Right lobe of liver (tissue), 6 donors: ENCODE results near the gene RUSC2. TPM values are rescaled to one million over a fixed set of nuclear protein-coding genes. Genes with fewer than 3 reads are reported as not detected.
A peak's percentile ranks its signal among the peaks of the same experiment; 100 is the strongest.

Experiments
- ATAC-seq, 4 donors: fragments of 200-7000 bp; cut with Tn5 transposase; one replicate each; pipeline ENCODE4 v1.9.1; 2020; ENCODE audit warnings: mild to moderate bottlenecking in 4 of 4, moderate library complexity in 4 of 4
- DNase-seq, 3 donors: peaks; one replicate each; pipeline ENCODE4 v3.0.0-alpha.2; 2020
- H3K27ac ChIP-seq, 3 donors: fragments of 200-600 bp; one replicate each; pipeline ENCODE4 v1.8.0; 2022
- H3K27me3 ChIP-seq, 2 donors: fragments of 200-600 bp; one replicate each; pipeline ENCODE4 v1.8.0; 2022
- H3K36me3 ChIP-seq, 4 donors: fragments of 200-600 bp; sonication (generic) in 1 of 4; one replicate each; pipeline versions ENCODE4 v1.5.1 to v1.8.0; 2017 to 2022; ENCODE audit warnings: control low read depth in 1 of 4
- H3K4me1 ChIP-seq, 4 donors: fragments of 200-600 bp; sonication (generic) in 1 of 4; one replicate each; pipeline versions ENCODE4 v1.5.1 to v1.8.0; 2017 to 2022; ENCODE audit warnings: control low read depth in 1 of 4
- H3K4me3 ChIP-seq, 3 donors: fragments of 200-600 bp; one replicate each; pipeline ENCODE4 v1.8.0; 2022
- H3K9me3 ChIP-seq, 4 donors: fragments of 200-600 bp; sonication (generic) in 1 of 4; one replicate each; pipeline versions ENCODE4 v1.5.1 to v1.8.0; 2017 to 2022; ENCODE audit warnings: control low read depth in 1 of 4
- CTCF ChIP-seq, 4 donors: fragments of 200-600 bp in 3 of 4; fragments of 450-650 bp in 1 of 4; IDR thresholded peaks; one replicate each; pipeline versions ENCODE4 v1.5.1 to v1.8.0; 2016 to 2022; ENCODE audit warnings: antibody characterized with exemption in 4 of 4, mild to moderate bottlenecking in 2 of 4
- POLR2A ChIP-seq: fragments of 450-650 bp; IDR thresholded peaks from one replicate; pipeline ENCODE4 v1.6.1; 2017; ENCODE audit warnings: antibody characterized with exemption, mild to moderate bottlenecking
- WGBS: methylation state at CpG from one replicate; pipeline ENCODE4 v1.1.6; 2018; ENCODE audit warnings: low coverage, low lambda C conversion rate; ENCODE audit not compliant: insufficient coverage; ENCODE audit errors: missing lambda C conversion rate; 5-methylcytosine and 5-hydroxymethylcytosine counted together
- intact Hi-C, 2 donors: fragments of 100-400 bp; cut with DNase I; formaldehyde crosslinking; loops; one replicate each; pipeline versions ENCODE4 v1.11.2 to v1.14.1; 2022
- total RNA-seq, 6 experiments: library from RNA; depleted of rRNA in 2 of 6; stranded (reverse); fragments of >200 nt in 2 of 6; fragmentation: NEBNext Ultra II Directional in 3 of 6; extraction: Animal tissue kit (Norgen Biotek cat#: 25700) in 3 of 6; gene quantifications; one replicate each; pipeline versions ENCODE4 v1.1.0 to v1.2.4, GENCODE V29; 2016 to 2023
- donor health status: DM: no; HTN: yes; CAD: no.
- donor health status: DM: no; HTN: no; CAD: no.
- donor health status: DM: no; HTN: no; CAD: no.
- donor health status: DM: no; HTN: yes; CAD: no.
- donor health status: DM: no; HTN: yes; CAD: no.

The RUSC2 gene
- total RNA-seq, 6 experiments from 2014 or later = 6.0 to 12.9 (median 9.1) TPM

- H3K36me3 ChIP-seq = no peaks in the 10 kb centered on the region
- ATAC-seq (no peak), DNase-seq (no peak)
- no peak overlapping the region for H3K4me3 ChIP-seq
- intact Hi-C loops = no loop called here
- TF ChIP-seq CTCF (IDR thresholded peaks at IDR 0.05) (no peak), POLR2A (no peak)
- WGBS = 93% methylated on average over 2 of the region's 3 CpGs
- H3K27me3 ChIP-seq = no peaks in the 10 kb centered on the region
- H3K4me1 ChIP-seq = peaks cover 0 to 40% (median 22%) of the 10 kb centered on the region in 4 donors
- no peaks in the 10 kb centered on the region for H3K9me3 ChIP-seq
- H3K27ac ChIP-seq = peak overlapping the region; percentile 25 to 49 (median 45)
Measured at GRCh38 chr9:35517131-35517530, 27.2 kb downstream of the RUSC2 start.

- ATAC-seq (peak; percentile 22 to 77 (median 58)), DNase-seq (peak in 1 of 3 donors; percentile 56)
- Histone ChIP-seq H3K4me1 (peaks cover 0 to 46% (median 23%) of the 10 kb centered on the region in 4 donors), H3K9me3 (no peaks in the 10 kb centered on the region), H3K36me3 (no peaks in the 10 kb centered on the region), H3K4me3 (no peak overlapping the region), H3K27ac (peak overlapping the region; percentile 25 to 49 (median 45)), H3K27me3 (no peaks in the 10 kb centered on the region)
- WGBS = 34% methylated on average over 3 of the region's 3 CpGs
- no peak for TF ChIP-seq CTCF (IDR thresholded peaks at IDR 0.05)
- TF ChIP-seq POLR2A = no peak
- intact Hi-C loops = no loop called here
Measured at GRCh38 chr9:35517552-35518224, 27.8 kb downstream of the RUSC2 start.

GRCh38 chr9:35518225-35518821 is 28.4 kb downstream of the RUSC2 start:
- Histone ChIP-seq H3K4me1 (peaks cover 0 to 52% (median 26%) of the 10 kb centered on the region in 4 donors), H3K36me3 (no peaks in the 10 kb centered on the region), H3K9me3 (no peaks in the 10 kb centered on the region), H3K4me3 (no peak overlapping the region), H3K27ac (peak overlapping the region; percentile 16 to 49 (median 39)), H3K27me3 (no peaks in the 10 kb centered on the region)
- intact Hi-C loops = no loop called here
- ATAC-seq (peak; percentile 85 to 93 (median 88)), DNase-seq (peak in 2 of 3 donors; percentile 49 to 51)
- TF ChIP-seq POLR2A = peak; percentile 71
- no peak for TF ChIP-seq CTCF (IDR thresholded peaks at IDR 0.05)
- WGBS = 36% methylated on average over 4 of the region's 4 CpGs

- Histone ChIP-seq H3K9me3 (no peaks in the 10 kb centered on the region), H3K27ac (peak overlapping the region; percentile 16 to 49 (median 39)), H3K4me3 (no peak overlapping the region), H3K36me3 (no peaks in the 10 kb centered on the region), H3K27me3 (no peaks in the 10 kb centered on the region), H3K4me1 (peaks cover 0 to 57% (median 28%) of the 10 kb centered on the region in 4 donors)
- intact Hi-C loops = no loop called here
- no peak for DNase-seq
- 19% methylated on average over 4 of the region's 5 CpGs for WGBS
- peak in 2 of 4 donors; percentile 5 to 25 for ATAC-seq
- TF ChIP-seq POLR2A (no peak), CTCF (IDR thresholded peaks at IDR 0.05) (no peak)
Measured at GRCh38 chr9:35518981-35519679, 29.2 kb downstream of the RUSC2 start.
